H7 (cell line): ENCODE data around the gene FCRL6. TPM values are rescaled to one million over a fixed set of nuclear protein-coding genes. Genes with fewer than 3 reads are reported as not detected.

Experiments used
- DNase-seq: peaks from one replicate; pipeline ENCODE4 v3.0.0; 2012
- H3K27me3 ChIP-seq: 2 replicates; pipeline ENCODE4 v1.6.0; 2011; ENCODE audit warnings: mild to moderate bottlenecking, low read length; ENCODE audit not compliant: control insufficient read depth, insufficient read depth
- H3K36me3 ChIP-seq: replicated peaks from 2 replicates; pipeline ENCODE4 v1.5.1; 2011; ENCODE audit warnings: low read length; ENCODE audit not compliant: control insufficient read depth, insufficient read depth
- H3K4me3 ChIP-seq: 2 replicates; pipeline ENCODE4 v1.5.1; 2011; ENCODE audit warnings: low read depth, mild to moderate bottlenecking, control low read depth, low read length, moderate library complexity; ENCODE audit not compliant: insufficient read depth
- total RNA-seq: library from RNA; depleted of rRNA; stranded (reverse); fragments of >200 nt; shearing (Covaris generic); gene quantifications from 2 replicates; pipeline ENCODE4 v1.2.3, GENCODE V29; 2014

The FCRL6 gene
- total RNA-seq, 1 experiment from 2014 or later, result not detected

GRCh38 chr1:159821171-159821867 lies 19.2 kb downstream of the FCRL6 start:
- no peak overlapping the region for H3K4me3 ChIP-seq
- H3K36me3 ChIP-seq, result no peaks in the 10 kb centered on the region
- DNase-seq, result peak; percentile 51
- H3K27me3 ChIP-seq, result peaks cover 16% of the 10 kb centered on the region; the same call in 1 of the 2 replicates

DNA sequence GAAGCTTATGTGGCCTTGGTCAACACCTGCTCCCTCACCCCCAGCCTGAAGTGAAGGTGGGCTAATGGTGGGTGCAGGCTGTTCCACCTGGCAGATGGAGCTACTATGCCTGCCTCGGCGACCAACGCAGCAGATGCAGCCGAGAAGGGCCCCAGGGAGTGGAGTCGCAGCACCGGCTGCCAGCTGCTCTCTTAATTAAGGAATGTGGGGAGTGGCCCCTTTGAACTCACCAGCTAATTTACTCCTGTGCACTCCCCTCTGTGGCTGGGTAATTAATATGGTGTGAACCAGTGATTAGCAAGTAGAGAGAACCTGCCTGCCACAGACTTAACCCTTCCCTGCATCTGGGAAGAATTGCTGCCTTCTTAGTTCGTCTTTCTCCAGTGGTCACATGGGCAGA lies 21.2 kb downstream of the FCRL6 start:
- peak; percentile 46 for DNase-seq
- H3K4me3 ChIP-seq, result no peak overlapping the region
- peaks cover 22% of the 10 kb centered on the region; the same call in 1 of the 2 replicates for H3K27me3 ChIP-seq
- no peaks in the 10 kb centered on the region for H3K36me3 ChIP-seq

DNA sequence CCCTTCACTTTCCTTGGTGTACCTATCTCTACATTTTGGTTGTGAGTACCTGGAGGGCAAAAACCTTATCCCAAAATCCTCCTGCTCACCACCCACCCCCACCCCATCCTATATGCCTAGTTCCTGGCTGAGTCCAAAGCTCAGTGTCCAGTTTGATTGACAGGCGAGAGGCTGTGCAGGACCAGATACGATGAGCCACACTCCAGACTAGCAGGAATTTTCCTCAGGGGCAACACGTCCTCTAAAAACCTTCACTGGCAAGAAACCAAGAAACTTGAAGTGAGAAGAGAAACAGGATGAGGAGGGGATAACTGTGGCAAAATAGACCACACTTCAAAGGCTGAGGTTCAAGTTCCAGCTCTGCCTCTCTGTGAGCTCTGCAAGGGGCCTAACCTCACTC lies 23.4 kb downstream of the FCRL6 start:
- Histone ChIP-seq H3K27me3 (peaks cover 24% of the 10 kb centered on the region; the same call in 1 of the 2 replicates), H3K36me3 (no peaks in the 10 kb centered on the region), H3K4me3 (no peak overlapping the region)
- DNase-seq, result no peak

DNA sequence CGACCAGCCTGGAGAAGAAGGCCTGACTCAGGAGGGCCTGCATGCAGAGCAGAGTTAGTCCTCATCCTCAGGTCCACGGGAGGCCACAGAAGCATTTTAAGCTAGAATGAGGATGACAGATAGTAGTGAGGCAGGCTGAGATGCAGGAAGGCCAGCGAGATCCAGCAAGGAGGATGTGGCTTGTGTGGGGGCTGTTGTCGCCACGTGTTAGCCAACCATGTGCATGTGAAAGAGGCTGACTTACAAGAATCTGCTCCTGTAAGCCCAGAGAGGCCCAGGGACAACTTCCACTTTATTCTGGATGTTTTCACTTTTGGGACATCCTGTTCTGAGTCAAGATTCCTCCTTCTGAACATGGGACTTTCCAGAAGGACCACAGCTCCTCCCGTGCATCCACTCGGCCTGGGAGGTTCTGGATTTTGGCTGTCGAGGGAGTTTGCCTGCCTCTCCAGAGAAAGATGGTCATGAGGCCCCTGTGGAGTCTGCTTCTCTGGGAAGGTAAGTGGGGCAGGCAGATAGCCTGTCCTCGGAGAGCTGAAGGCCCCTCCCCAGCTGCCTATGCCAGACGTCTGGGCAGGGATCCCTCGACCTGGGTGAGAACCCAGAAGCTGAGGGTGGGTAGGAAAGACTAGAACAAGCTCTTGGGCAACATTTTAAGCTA lies 24.4 kb downstream of the FCRL6 start, which contains the start of gene SLAMF8:
Gene SLAMF8 (plus strand): TSS at position 433 of the 661 bp plus-strand sequence. CDS start 26 bp downstream, at position 459.
- no peak within 1 kb of the TSS for H3K4me3 ChIP-seq
- peaks cover 22% of the 10 kb centered on the region; the same call in 1 of the 2 replicates for H3K27me3 ChIP-seq
- no peak for DNase-seq
- H3K36me3 ChIP-seq, result no peaks in the 10 kb centered on the region

GRCh38 chr1:159827102-159827490 lies 24.9 kb downstream of the FCRL6 start:
- Histone ChIP-seq H3K4me3 (no peak overlapping the region), H3K27me3 (peaks cover 22% of the 10 kb centered on the region; the same call in 1 of the 2 replicates)

GRCh38 chr1:159827549-159827948 lies 25.4 kb downstream of the FCRL6 start:
- Histone ChIP-seq H3K36me3 (no peaks in the 10 kb centered on the region), H3K27me3 (peaks cover 20% of the 10 kb centered on the region; the same call in 1 of the 2 replicates), H3K4me3 (no peak overlapping the region)
- DNase-seq, result no peak

More at GRCh38 chr1:159827102-159827490, 24.9 kb downstream of the FCRL6 start:
- DNase-seq, result no peak
- H3K36me3 ChIP-seq, result no peaks in the 10 kb centered on the region

DNA sequence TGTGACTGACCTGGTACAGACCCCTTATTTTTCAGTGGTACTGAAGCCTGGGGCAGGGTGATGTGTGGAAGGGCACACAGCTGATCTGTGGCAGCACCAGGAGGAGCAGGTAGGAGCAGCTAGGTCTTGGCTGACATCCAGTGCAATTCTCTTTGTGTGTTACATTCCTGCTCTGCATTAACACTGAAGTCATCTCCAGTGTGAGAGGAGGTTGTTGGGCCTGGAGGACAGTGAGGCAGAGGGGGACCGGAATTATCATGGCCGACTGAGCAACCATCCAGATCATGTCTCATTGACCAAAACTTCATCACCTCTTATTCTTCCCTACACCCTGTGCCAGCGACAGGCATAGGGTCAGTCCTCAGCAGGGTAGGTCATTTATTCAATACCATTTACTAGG lies 26.0 kb downstream of the FCRL6 start:
- no peaks in the 10 kb centered on the region for H3K36me3 ChIP-seq
- DNase-seq, result no peak
- H3K4me3 ChIP-seq, result no peak overlapping the region
- peaks cover 16% of the 10 kb centered on the region; the same call in 1 of the 2 replicates for H3K27me3 ChIP-seq

- Histone ChIP-seq H3K36me3 (no peaks in the 10 kb centered on the region), H3K27me3 (peaks cover 15% of the 10 kb centered on the region; the same call in 1 of the 2 replicates), H3K4me3 (no peak overlapping the region)
- DNase-seq, result no peak
Observed at GRCh38 chr1:159828581-159829272, 26.6 kb downstream of the FCRL6 start.

DNA sequence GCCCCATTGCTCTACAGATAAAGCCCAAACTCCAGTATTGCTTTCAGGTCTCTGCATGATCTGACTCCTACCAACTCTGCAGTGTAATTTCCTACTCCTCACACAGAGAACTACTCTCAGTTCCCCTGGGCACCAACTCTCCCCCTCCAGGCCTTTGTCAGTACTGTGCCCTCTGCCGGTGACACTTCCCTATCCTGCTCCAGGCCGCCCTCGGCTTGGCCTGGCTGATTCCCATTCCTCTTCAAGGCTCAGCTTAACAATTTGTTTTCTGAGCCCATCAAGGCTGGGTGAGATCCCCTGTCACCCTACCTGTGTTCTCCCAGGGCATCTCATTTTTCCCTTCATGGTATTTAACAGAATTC lies 27.1 kb downstream of the FCRL6 start:
- DNase-seq, result peak; percentile 88
- no peaks in the 10 kb centered on the region for H3K36me3 ChIP-seq
- peaks cover 12% of the 10 kb centered on the region; the same call in 1 of the 2 replicates for H3K27me3 ChIP-seq
- no peak overlapping the region for H3K4me3 ChIP-seq

DNA sequence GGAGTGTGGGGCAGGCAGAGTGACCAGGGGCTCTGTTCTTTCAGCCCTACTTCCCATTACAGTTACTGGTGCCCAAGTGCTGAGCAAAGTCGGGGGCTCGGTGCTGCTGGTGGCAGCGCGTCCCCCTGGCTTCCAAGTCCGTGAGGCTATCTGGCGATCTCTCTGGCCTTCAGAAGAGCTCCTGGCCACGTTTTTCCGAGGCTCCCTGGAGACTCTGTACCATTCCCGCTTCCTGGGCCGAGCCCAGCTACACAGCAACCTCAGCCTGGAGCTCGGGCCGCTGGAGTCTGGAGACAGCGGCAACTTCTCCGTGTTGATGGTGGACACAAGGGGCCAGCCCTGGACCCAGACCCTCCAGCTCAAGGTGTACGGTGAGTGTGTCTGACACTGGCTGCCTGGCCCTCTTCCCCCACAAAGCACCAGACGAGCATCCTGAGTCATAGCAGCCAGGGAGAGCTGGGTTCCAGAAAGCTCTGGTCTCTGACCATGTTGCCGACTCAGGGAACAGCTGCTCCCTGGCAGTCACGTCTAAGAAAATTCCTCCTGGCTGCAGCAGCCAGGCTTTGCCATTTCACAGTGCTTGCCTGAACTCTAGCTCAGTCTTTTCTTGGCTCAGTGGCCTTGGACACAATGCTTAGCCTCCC lies 27.8 kb downstream of the FCRL6 start:
- no peak for DNase-seq
- peaks cover 12% of the 10 kb centered on the region; the same call in 1 of the 2 replicates for H3K27me3 ChIP-seq
- H3K36me3 ChIP-seq, result no peaks in the 10 kb centered on the region
- no peak overlapping the region for H3K4me3 ChIP-seq

- DNase-seq, result no peak
- Histone ChIP-seq H3K4me3 (no peak overlapping the region), H3K36me3 (no peaks in the 10 kb centered on the region), H3K27me3 (peaks cover 14% of the 10 kb centered on the region; the same call in 1 of the 2 replicates)
Observed at GRCh38 chr1:159830722-159831121, 28.6 kb downstream of the FCRL6 start.

- peaks cover 11% of the 10 kb centered on the region; the same call in 1 of the 2 replicates for H3K27me3 ChIP-seq
- no peak overlapping the region for H3K4me3 ChIP-seq
- no peaks in the 10 kb centered on the region for H3K36me3 ChIP-seq
- peak; percentile 55 for DNase-seq
Observed at GRCh38 chr1:159831412-159832141, 29.4 kb downstream of the FCRL6 start.

DNA sequence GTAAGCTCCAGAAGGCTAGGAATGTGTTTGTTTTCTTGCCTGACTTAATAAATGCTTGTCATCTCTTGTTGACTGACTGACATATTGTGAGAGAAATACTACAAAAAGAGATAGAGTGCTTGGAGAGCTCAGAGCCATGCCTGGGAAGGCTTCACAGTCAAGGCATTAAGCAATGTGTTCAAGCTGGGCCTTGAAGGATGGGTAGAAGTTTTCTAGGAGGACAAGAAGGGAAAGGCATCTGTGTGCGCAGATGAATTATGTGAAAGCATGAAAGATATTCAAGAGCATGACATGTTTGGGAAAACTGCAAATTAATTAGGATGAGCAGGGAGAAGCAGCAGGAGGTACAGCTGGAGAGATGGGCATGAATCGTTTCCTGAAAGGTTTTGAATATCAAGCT lies 30.1 kb downstream of the FCRL6 start:
- H3K36me3 ChIP-seq, result no peaks in the 10 kb centered on the region
- H3K4me3 ChIP-seq, result no peak overlapping the region
- peaks cover 9% of the 10 kb centered on the region; the same call in 1 of the 2 replicates for H3K27me3 ChIP-seq
- DNase-seq, result no peak

GRCh38 chr1:159835356-159835755 lies 33.2 kb downstream of the FCRL6 start:
- peaks cover 5% of the 10 kb centered on the region; the same call in 1 of the 2 replicates for H3K27me3 ChIP-seq
- H3K4me3 ChIP-seq, result no peak overlapping the region
- DNase-seq, result no peak
- no peaks in the 10 kb centered on the region for H3K36me3 ChIP-seq
